ENCODE measurements around the gene ZNF185. TPM values are rescaled to one million over a fixed set of nuclear protein-coding genes. Genes with fewer than 3 reads are reported as not detected.

The ZNF185 gene
- total RNA-seq, 1 donor from 2014 or later, result not detected

DNA sequence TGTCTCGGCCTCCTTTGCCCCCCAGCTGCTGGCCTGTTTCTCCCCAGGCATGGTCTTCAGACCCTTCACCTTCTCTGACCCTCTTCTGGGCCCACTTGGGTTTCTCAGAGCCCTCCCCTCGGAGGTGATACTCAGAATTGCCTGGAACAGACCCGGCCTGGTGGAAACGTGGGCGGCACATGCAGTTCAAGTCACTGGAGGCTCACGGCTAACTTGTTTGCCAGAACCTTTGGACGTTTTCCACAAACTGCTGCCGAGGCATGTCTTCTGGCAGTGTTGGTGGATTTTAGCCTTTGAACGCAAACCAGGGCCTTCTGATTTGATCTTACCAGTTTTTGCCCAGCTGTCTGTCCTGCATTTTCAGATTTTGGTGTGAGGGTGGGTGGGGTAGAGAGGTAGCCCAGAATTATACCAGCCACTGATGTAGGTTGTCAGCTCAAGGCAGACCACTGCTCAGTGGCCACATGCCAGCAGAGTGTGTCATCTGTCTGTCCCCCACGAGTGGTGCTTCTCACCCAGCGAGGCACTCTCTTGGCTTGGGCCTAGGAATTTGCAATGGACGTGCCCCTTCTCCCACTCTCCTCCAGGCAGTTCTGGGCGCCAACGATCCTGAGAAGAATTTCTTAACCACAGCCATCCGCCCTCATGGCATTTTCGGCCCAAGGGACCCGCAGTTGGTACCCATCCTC is 32.5 kb upstream of the ZNF185 start:
- no peaks in the 10 kb centered on the region for H3K9me3 ChIP-seq
- TF ChIP-seq, protein P1, sequence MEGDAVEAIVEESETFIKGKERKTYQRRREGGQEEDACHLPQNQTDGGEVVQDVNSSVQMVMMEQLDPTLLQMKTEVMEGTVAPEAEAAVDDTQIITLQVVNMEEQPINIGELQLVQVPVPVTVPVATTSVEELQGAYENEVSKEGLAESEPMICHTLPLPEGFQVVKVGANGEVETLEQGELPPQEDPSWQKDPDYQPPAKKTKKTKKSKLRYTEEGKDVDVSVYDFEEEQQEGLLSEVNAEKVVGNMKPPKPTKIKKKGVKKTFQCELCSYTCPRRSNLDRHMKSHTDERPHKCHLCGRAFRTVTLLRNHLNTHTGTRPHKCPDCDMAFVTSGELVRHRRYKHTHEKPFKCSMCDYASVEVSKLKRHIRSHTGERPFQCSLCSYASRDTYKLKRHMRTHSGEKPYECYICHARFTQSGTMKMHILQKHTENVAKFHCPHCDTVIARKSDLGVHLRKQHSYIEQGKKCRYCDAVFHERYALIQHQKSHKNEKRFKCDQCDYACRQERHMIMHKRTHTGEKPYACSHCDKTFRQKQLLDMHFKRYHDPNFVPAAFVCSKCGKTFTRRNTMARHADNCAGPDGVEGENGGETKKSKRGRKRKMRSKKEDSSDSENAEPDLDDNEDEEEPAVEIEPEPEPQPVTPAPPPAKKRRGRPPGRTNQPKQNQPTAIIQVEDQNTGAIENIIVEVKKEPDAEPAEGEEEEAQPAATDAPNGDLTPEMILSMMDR (IDR thresholded peaks at IDR 0.05), result no peak
- no peak for DNase-seq (ENCODE audit: low spot score in 2 of 2)
- no peak overlapping the region for H3K27ac ChIP-seq
- peaks cover 7 to 21% of the 10 kb centered on the region in 2 donors for H3K36me3 ChIP-seq
- H3K27me3 ChIP-seq, result no peaks in the 10 kb centered on the region
- no peak overlapping the region for H3K4me3 ChIP-seq
- H3K4me1 ChIP-seq, result no peaks in the 10 kb centered on the region
- intact Hi-C loops (cut with DNase I), result no loop called here

DNA sequence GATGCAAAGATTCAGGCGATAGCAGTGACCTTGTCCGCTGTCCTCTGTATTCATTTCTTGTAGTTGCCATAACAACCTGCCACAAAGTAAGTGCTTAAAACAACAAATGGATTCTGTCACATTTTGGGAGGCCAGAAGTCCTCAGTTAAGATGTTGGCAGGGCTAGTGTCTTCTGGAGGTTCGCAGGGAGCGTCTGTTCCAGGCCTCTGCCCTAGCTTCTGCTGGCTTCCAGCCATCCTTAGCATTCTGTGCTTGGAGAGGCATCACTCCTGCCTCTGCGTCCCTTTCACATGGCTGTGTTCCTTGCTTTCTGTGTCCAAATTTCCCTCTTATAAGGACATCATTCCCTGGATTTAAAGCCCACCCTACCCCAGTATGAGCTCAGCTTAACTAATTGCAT is 31.5 kb upstream of the ZNF185 start:
- H3K36me3 ChIP-seq, result peaks cover 7 to 21% of the 10 kb centered on the region in 2 donors
- no peak for DNase-seq (ENCODE audit: low spot score in 2 of 2)

DNA sequence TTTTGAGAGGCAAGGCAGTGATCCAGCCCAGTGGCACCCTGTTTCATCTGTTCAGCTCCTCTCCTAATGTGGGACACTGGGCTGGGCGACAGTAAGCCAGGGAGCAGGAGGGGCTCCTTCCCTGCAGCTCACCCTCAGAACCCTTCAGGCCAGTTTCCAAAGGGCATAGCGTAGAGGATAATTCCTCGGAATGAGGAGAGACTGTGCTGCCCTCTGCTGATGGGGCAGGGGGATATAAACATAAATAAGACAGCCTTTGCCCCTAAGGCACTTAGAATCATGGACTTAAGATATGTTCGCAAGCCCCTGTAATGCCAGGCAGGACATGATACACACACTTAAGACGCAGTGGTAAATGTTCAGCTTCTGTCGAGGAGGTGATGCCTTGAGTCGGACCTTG is 27.9 kb upstream of the ZNF185 start:
- peaks cover 7 to 10% of the 10 kb centered on the region in 2 donors for H3K36me3 ChIP-seq

More for the DNA sequence above, 31.5 kb upstream of the ZNF185 start:
- H3K4me3 ChIP-seq, result no peak overlapping the region
- H3K9me3 ChIP-seq, result no peaks in the 10 kb centered on the region
- H3K27me3 ChIP-seq, result no peaks in the 10 kb centered on the region
- intact Hi-C loops (cut with DNase I), result no loop called here
- TF ChIP-seq, protein P1 (IDR thresholded peaks at IDR 0.05), result no peak
- H3K4me1 ChIP-seq, result no peaks in the 10 kb centered on the region
- no peak overlapping the region for H3K27ac ChIP-seq

DNA sequence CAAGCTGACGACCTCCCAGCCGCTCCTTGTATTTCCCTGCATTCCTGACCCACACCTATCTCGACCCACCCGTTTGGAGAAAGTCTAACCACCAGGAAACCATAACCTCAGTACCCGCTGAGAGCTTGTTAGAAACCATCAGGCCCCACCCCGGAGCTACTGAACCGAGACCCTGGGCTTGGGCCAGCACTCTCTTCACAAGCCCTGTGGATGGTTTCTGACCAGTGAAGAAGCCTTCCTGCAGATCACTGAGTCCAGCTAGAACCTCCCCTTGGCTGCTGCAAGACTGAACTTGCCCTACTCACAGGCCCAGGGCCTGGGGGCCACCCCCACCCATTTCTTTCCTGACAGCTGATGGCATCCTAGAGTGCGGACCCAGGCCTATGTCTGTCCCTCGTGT is 26.6 kb upstream of the ZNF185 start:
- H3K4me1 ChIP-seq, result no peaks in the 10 kb centered on the region
- H3K27ac ChIP-seq, result no peak overlapping the region
- no peaks in the 10 kb centered on the region for H3K9me3 ChIP-seq
- intact Hi-C loops (cut with DNase I), result no loop called here
- TF ChIP-seq, protein P1 (IDR thresholded peaks at IDR 0.05), result no peak
- no peaks in the 10 kb centered on the region for H3K27me3 ChIP-seq
- H3K4me3 ChIP-seq, result no peak overlapping the region
- no peak for DNase-seq (ENCODE audit: low spot score in 2 of 2)
- peaks cover 7 to 10% of the 10 kb centered on the region in 2 donors for H3K36me3 ChIP-seq

More for the DNA sequence above, 27.9 kb upstream of the ZNF185 start:
- no peaks in the 10 kb centered on the region for H3K27me3 ChIP-seq
- H3K4me1 ChIP-seq, result no peaks in the 10 kb centered on the region
- no peaks in the 10 kb centered on the region for H3K9me3 ChIP-seq
- no peak overlapping the region for H3K27ac ChIP-seq
- H3K4me3 ChIP-seq, result no peak overlapping the region
- intact Hi-C loops (cut with DNase I), result no loop called here
- no peak for DNase-seq (ENCODE audit: low spot score in 2 of 2)
- TF ChIP-seq, protein P1 (IDR thresholded peaks at IDR 0.05), result no peak

DNA sequence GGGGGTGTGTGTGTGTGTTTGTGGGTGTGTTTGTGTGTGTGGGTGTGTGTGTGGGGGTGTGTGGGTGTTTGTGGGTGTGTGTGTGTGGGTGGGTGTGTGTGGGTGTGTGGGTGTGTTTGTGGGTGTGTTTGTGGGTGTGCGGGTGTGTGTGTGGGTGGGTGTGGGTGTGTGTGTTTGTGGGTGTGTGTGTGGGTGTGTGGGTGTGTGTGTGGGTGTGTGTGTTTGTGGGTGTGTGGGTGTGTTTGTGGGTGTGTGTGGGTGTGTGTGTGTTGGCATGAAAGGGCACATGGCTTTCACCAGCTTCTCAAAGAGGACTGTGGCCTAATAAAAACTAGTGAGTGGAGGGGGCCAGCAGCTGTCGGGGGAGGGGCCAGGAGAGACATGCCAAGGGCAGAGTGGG is 25.3 kb upstream of the ZNF185 start:
- TF ChIP-seq, protein P1 (IDR thresholded peaks at IDR 0.05), result no peak
- no peak overlapping the region for H3K27ac ChIP-seq
- peaks cover 7 to 10% of the 10 kb centered on the region in 2 donors for H3K36me3 ChIP-seq
- DNase-seq (ENCODE audit: low spot score in 2 of 2), result no peak
- H3K27me3 ChIP-seq, result no peaks in the 10 kb centered on the region
- no peak overlapping the region for H3K4me3 ChIP-seq
- no peaks in the 10 kb centered on the region for H3K4me1 ChIP-seq
- intact Hi-C loops (cut with DNase I), result no loop called here
- no peaks in the 10 kb centered on the region for H3K9me3 ChIP-seq
